Retinal pigment epithelial cell (primary cell): ENCODE measurements around the gene SLC1A5.

Experiments used
- DNase-seq: peaks from one replicate; pipeline ENCODE4 v3.0.0-alpha.2; 2010; ENCODE audit warnings: low read depth
- H3K4me3 ChIP-seq: 2 replicates; pipeline ENCODE4 v1.5.1; 2011; ENCODE audit warnings: mild to moderate bottlenecking, low read length, control low read depth, moderate library complexity
- CTCF ChIP-seq: conservative IDR thresholded peaks from 2 replicates; pipeline ENCODE4 v1.5.1; 2011; ENCODE audit warnings: low read depth, low read length, control low read depth, inconsistent platforms

Gene SLC1A5

GRCh38 chr19:46756544-46756888 is 31.9 kb downstream of the SLC1A5 start:
- TF ChIP-seq CTCF: no peak
- no peak for DNase-seq
- H3K4me3 ChIP-seq: no peak overlapping the region

- no peak for DNase-seq
- H3K4me3 ChIP-seq: no peak overlapping the region
- TF ChIP-seq CTCF: no peak
Measured at GRCh38 chr19:46755853-46756543, 32.4 kb downstream of the SLC1A5 start.

GRCh38 chr19:46755077-46755852 is 33.1 kb downstream of the SLC1A5 start:
- H3K4me3 ChIP-seq: no peak overlapping the region
- no peak for TF ChIP-seq CTCF
- DNase-seq: no peak

- H3K4me3 ChIP-seq: no peak overlapping the region
- DNase-seq: no peak
- TF ChIP-seq CTCF: peak; percentile 56
Measured at GRCh38 chr19:46753420-46754155, 34.8 kb downstream of the SLC1A5 start.

- TF ChIP-seq CTCF: peak; percentile 89
- no peak for DNase-seq
- no peak overlapping the region for H3K4me3 ChIP-seq
Measured at GRCh38 chr19:46748325-46749109, 39.9 kb downstream of the SLC1A5 start.

GRCh38 chr19:46746281-46747057 is 41.9 kb downstream of the SLC1A5 start, which contains the start of gene STRN4:
Gene STRN4 (minus strand): TSS chr19:46746450. CDS start chr19:46746430, 20 bp downstream.
- H3K4me3 ChIP-seq: peak within 1 kb of the TSS; percentile 88
- no peak for TF ChIP-seq CTCF
- DNase-seq: no peak
